ENCODE data around the gene ZDHHC11B.

ZDHHC11B gene

DNA sequence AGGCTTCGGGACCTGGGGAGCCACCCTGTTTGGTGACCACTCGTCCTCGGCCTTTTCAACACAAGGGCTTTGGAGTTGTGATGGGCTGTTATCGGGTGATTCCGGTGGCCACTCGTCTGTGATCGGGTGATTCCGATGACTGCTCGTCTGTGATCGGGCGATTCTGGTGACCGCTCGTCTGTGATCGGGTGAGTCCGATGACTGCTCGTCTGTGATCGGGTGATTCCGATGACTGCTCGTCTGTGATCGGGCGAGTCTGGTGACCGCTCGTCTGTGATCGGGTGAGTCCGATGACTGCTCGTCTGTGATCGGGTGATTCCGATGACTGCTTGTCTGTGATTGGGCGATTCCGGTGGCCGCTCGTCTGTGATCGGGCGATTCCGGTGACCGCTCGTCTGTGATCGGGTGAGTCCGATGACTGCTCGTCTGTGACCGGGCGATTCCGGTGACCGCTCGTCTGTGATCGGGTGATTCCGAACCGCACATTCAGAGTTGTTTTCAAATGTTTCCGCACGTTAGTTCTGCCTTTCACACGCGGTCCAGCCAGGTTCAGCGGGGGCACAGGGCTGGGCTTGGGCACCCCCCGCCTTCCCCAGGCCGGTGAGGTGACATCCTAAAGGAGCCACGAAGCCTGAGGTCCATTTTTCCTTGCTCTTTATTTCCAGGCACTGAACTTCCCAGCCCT lies 121.6 kb downstream of the ZDHHC11B start:
- H3K4me3 ChIP-seq (ENCODE audit: low read depth, low read length), result no peak overlapping the region
- no peak for TF ChIP-seq CTCF (IDR thresholded peaks at IDR 0.05; ENCODE audit: control insufficient read depth, extremely low read depth, insufficient read depth)
- DNase-seq (ENCODE audit: low read depth), result no peak

DNA sequence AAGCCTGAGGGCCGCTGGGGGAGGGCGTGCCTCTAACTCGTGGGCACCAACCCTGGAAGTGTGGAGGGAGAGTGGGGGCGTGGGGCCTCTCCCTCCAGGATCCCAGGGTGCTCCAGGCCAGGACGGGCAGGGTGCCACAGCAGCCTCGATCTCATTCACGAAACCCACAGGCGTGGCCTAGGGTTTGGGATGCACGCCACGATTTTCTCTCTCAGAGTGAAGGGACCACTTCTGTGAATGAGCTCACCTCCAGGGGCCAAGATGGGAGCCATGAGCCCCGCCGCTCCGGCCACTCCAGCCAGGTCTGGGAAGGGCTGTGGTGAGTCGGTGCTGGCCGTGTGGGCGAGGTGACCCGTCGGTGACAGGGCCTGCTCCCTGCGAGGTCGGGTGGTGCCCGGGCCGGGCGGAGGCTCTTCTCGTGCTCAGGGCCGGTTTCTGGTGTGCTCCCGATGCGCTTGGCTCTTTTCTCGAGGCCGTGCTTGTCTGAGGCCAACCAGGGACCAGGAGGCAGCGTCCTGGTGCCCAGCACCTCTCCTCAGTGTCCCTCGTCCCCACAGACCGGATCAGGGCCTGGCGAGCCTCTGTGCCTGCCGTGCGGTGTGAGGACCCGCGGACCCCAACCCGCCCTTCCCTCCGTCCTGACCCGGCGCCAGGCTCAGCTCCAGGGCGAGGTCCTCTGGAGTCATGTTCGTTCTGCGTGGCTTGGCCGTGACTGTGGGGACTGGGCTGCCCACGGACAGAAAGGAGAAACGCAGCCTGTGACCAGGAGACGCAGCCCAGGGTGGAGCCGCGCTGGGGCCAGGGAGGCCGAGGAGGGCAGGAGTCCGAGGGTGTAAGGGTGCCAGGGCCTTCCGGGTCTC lies 122.4 kb downstream of the ZDHHC11B start:
- TF ChIP-seq CTCF (IDR thresholded peaks at IDR 0.05; ENCODE audit: control insufficient read depth, extremely low read depth, insufficient read depth), result no peak

DNA sequence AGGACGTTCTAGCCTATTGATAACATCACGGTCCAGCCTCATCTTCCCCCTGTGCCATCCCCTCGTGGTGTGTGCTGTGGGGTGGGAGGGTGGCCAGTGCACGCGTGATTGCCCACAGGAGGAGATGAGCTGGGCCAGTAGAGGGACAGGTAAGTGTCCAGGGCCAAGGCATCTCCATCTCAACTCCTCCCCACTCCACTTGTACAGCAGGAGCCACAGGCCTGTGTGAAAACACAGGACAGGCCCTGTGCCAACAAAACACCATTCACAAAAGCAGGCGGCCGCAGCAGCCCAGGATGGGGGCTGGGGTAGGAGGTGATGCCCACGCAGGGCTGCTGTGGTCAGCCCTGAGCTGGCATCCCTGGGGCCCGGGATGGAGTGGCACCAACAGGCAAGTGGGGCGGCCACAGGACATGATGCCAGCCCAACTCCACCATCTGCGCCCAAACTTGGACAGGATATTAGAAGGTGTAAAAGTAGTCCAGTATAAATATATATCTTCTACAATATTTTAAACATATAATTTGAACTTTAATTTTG lies 124.0 kb downstream of the ZDHHC11B start:
- TF ChIP-seq CTCF (IDR thresholded peaks at IDR 0.05; ENCODE audit: control insufficient read depth, extremely low read depth, insufficient read depth), result no peak
- no peak overlapping the region for H3K4me3 ChIP-seq (ENCODE audit: low read depth, low read length)
- DNase-seq (ENCODE audit: low read depth), result no peak

More for the DNA sequence above, 122.4 kb downstream of the ZDHHC11B start:
- no peak overlapping the region for H3K4me3 ChIP-seq (ENCODE audit: low read depth, low read length)
- DNase-seq (ENCODE audit: low read depth), result no peak

Measured in LNCaP clone FGC (cell line).